ENCODE results near the gene TUBB2A.

The TUBB2A gene

GRCh38 chr6:3119040-3119723, 38.2 kb downstream of the TUBB2A start:
- no peak for DNase-seq (ENCODE audit: low spot score)

GRCh38 chr6:3118353-3119039, 38.8 kb downstream of the TUBB2A start, which contains the start of gene BPHL:
Gene BPHL (plus strand): TSS chr6:3118711. CDS start chr6:3118741, 30 bp downstream.
- peak; percentile 100 for DNase-seq (ENCODE audit: low spot score)

GRCh38 chr6:3117912-3118352, 39.4 kb downstream of the TUBB2A start:
- DNase-seq (ENCODE audit: low spot score) = no peak

- DNase-seq (ENCODE audit: low spot score) = no peak
Measured at GRCh38 chr6:3114377-3114776, 43.0 kb downstream of the TUBB2A start.

GRCh38 chr6:3109761-3110160, 47.6 kb downstream of the TUBB2A start:
- no peak for DNase-seq (ENCODE audit: low spot score)

GRCh38 chr6:3108746-3109414, 48.5 kb downstream of the TUBB2A start:
- DNase-seq (ENCODE audit: low spot score) = no peak

Measured in D341Med (cell line).